PC-9 (cell line): ENCODE data around the gene RAP1GAP2. TPM values are rescaled to one million over a fixed set of nuclear protein-coding genes. Genes with fewer than 3 reads are reported as not detected.
"Not testable (repeated sequence)": the region's sequence is repeated elsewhere in the genome, so short reads cannot be mapped to it uniquely, and the experiment has no call there.

Experiments used
- BruUV-seq: library from RNA; stranded (reverse); fragments of 400-500 nt; replicated peaks from 2 replicates; lab custom pipeline; 2021; lab: Mats Ljungman, UMichigan
- CTCF ChIA-PET: fragments of 300-600 bp; sonication (Branson Sonifier 250); formaldehyde crosslinking; loops from one replicate; lab custom pipeline; 2022; ENCODE audit warnings: antibody characterized with exemption; lab: Charles Lee
- POLR2A ChIA-PET: fragments of 300-600 bp; sonication (Branson Sonifier 250); formaldehyde crosslinking; loops from one replicate; lab custom pipeline; 2022; ENCODE audit warnings: antibody characterized with exemption; ENCODE audit not compliant: unreplicated experiment; lab: Charles Lee
- DNase-seq, 2 experiments: peaks; one replicate each; pipeline versions ENCODE4 v3.0.0 to v3.0.0-alpha.2; 2015 to 2022; ENCODE audit warnings: mixed read lengths in 1 of 2
- H2AFZ ChIP-seq: fragments of 200-600 bp; sonication (generic); 2 replicates; pipeline ENCODE4 v1.8.1; 2017; ENCODE audit warnings: antibody characterized with exemption
- H3F3A ChIP-seq: fragments of 200-600 bp; sonication (generic); 2 replicates; pipeline ENCODE4 v1.8.1; 2017; ENCODE audit warnings: antibody characterized with exemption, mild to moderate bottlenecking, low read depth; ENCODE audit not compliant: insufficient read depth
- H3K27ac ChIP-seq: fragments of 200-600 bp; sonication (generic); 2 replicates; pipeline ENCODE4 v1.6.1; 2016; ENCODE audit warnings: mixed run types
- H3K27me3 ChIP-seq: fragments of 200-600 bp; sonication (generic); 2 replicates; pipeline ENCODE4 v1.6.1; 2016; ENCODE audit warnings: low read depth, mixed run types; ENCODE audit not compliant: insufficient read depth
- H3K36me3 ChIP-seq: fragments of 200-600 bp; sonication (generic); 2 replicates; pipeline ENCODE4 v1.6.1; 2016; ENCODE audit warnings: low read depth, mixed run types
- H3K4me1 ChIP-seq: fragments of 200-600 bp; sonication (generic); replicated peaks from 2 replicates; pipeline ENCODE4 v1.6.1; 2016; ENCODE audit warnings: mixed run types; ENCODE audit not compliant: insufficient read depth
- H3K4me2 ChIP-seq: fragments of 200-600 bp; sonication (generic); 2 replicates; pipeline ENCODE4 v1.6.1; 2017; ENCODE audit warnings: mixed run types
- H3K4me3 ChIP-seq: fragments of 200-600 bp; sonication (generic); 2 replicates; pipeline ENCODE4 v1.6.1; 2016; ENCODE audit warnings: mixed run types
- H3K79me2 ChIP-seq: fragments of 200-600 bp; sonication (generic); 2 replicates; pipeline ENCODE4 v1.6.1; 2017; ENCODE audit warnings: low read depth, mixed run types
- H3K9me2 ChIP-seq: fragments of 200-600 bp; sonication (generic); 2 replicates; pipeline ENCODE4 v1.8.1; 2017; ENCODE audit warnings: mild to moderate bottlenecking; ENCODE audit not compliant: insufficient read depth
- H3K9me3 ChIP-seq: fragments of 200-600 bp; sonication (generic); 2 replicates; pipeline ENCODE4 v1.8.1; 2016; ENCODE audit warnings: low read depth; ENCODE audit not compliant: insufficient read depth
- H4K20me1 ChIP-seq: fragments of 200-600 bp; sonication (generic); 2 replicates; pipeline ENCODE4 v1.8.1; 2017; ENCODE audit not compliant: insufficient read depth
- CTCF ChIP-seq: fragments of 200-600 bp; sonication (generic); conservative IDR thresholded peaks from 2 replicates; pipeline ENCODE4 v1.6.1; 2017; ENCODE audit warnings: mixed run types, antibody characterized with exemption, mild to moderate bottlenecking, moderate library complexity
- EZH2 ChIP-seq: fragments of 200-600 bp; sonication (generic); IDR thresholded peaks from 2 replicates; pipeline ENCODE4 v1.8.0; 2017; ENCODE audit warnings: antibody characterized with exemption, low read depth
- intact Hi-C: fragments of 100-400 bp; cut with micrococcal nuclease; formaldehyde crosslinking; loops from one replicate; pipeline ENCODE4 v1.10.0; 2022; ENCODE audit not compliant: unreplicated experiment
- total RNA-seq: library from RNA; stranded (reverse); gene quantifications from 2 replicates; pipeline ENCODE4 v1.2.3, GENCODE V29; 2021

The RAP1GAP2 gene
- total RNA-seq, 1 experiment from 2014 or later: 10.1 TPM

- Histone ChIP-seq H3K27me3 (peaks cover 44% of the 10 kb centered on the region), H4K20me1 (no peaks in the 10 kb centered on the region), H3K9me2 (no peaks in the 10 kb centered on the region), H2AFZ (no peak overlapping the region), H3K79me2 (no peaks in the 10 kb centered on the region), H3K36me3 (no peaks in the 10 kb centered on the region), H3K4me3 (no peak overlapping the region), H3K4me1 (no peaks in the 10 kb centered on the region), H3K27ac (no peak overlapping the region), H3F3A (no peaks in the 10 kb centered on the region), H3K9me3 (no peaks in the 10 kb centered on the region), H3K4me2 (no peak overlapping the region)
- DNase-seq: no peak
- intact Hi-C loops: no loop called here
- no TSS peak for BruUV-seq
- POLR2A ChIA-PET: no interaction called here
- CTCF ChIA-PET: no interaction called here
- TF ChIP-seq EZH2 (no peak), CTCF (no peak)
Observed at GRCh38 chr17:2782055-2782454, 14.2 kb upstream of the RAP1GAP2 start.

GRCh38 chr17:2783310-2784030 lies 12.8 kb upstream of the RAP1GAP2 start:
- DNase-seq: no peak
- Histone ChIP-seq H3K27me3 (peaks cover 34% of the 10 kb centered on the region), H3K4me1 (no peaks in the 10 kb centered on the region), H2AFZ (no peak overlapping the region), H3K4me2 (no peak overlapping the region), H3K27ac (no peak overlapping the region), H3K4me3 (no peak overlapping the region), H4K20me1 (no peaks in the 10 kb centered on the region), H3F3A (no peaks in the 10 kb centered on the region), H3K36me3 (no peaks in the 10 kb centered on the region), H3K79me2 (no peaks in the 10 kb centered on the region), H3K9me2 (no peaks in the 10 kb centered on the region), H3K9me3 (no peaks in the 10 kb centered on the region)
- ChIA-PET POLR2A (no interaction called here), CTCF (no interaction called here)
- TF ChIP-seq CTCF (no peak), EZH2 (no peak)
- BruUV-seq: no TSS peak
- intact Hi-C loops: no loop called here

GRCh38 chr17:2784864-2785263 lies 11.4 kb upstream of the RAP1GAP2 start:
- H2AFZ ChIP-seq: no peak overlapping the region
- TF ChIP-seq CTCF (no peak), EZH2 (no peak)
- POLR2A ChIA-PET: interaction anchor here (0.7 to 1.0 kb wide), 2 partner anchors 28 to 48 kb away, joined by 4 to 9 read pairs; no protein-coding TSS in a partner anchor

GRCh38 chr17:2785376-2785775 lies 10.9 kb upstream of the RAP1GAP2 start:
- H3K79me2 ChIP-seq, H3K36me3 ChIP-seq, H2AFZ ChIP-seq, DNase-seq, BruUV-seq, H3K4me3 ChIP-seq, H3K9me2 ChIP-seq, H3K27ac ChIP-seq, H3K4me1 ChIP-seq, H3K9me3 ChIP-seq, H3F3A ChIP-seq, H4K20me1 ChIP-seq, H3K4me2 ChIP-seq: not testable (repeated sequence)
- POLR2A ChIA-PET: interaction anchor here (0.6 to 1.0 kb wide), 2 partner anchors 47 to 378 kb away, joined by 5 to 9 read pairs; no protein-coding TSS in a partner anchor
- CTCF ChIA-PET: interaction anchor here (0.7 to 1.0 kb wide), 2 partner anchors 225 to 228 kb away, joined by 3 to 15 read pairs; no protein-coding TSS in a partner anchor
- H3K27me3 ChIP-seq: peaks cover 21% of the 10 kb centered on the region
- intact Hi-C loops: loop anchor here (5.0 kb wide), 2 partner anchors 42 to 142 kb away; no protein-coding TSS in a partner anchor

More at GRCh38 chr17:2784864-2785263, 11.4 kb upstream of the RAP1GAP2 start:
- Histone ChIP-seq H3K9me2 (no peaks in the 10 kb centered on the region), H3K9me3 (no peaks in the 10 kb centered on the region), H3K27me3 (peaks cover 20% of the 10 kb centered on the region), H4K20me1 (no peaks in the 10 kb centered on the region), H3K4me3 (no peak overlapping the region), H3F3A (no peaks in the 10 kb centered on the region), H3K36me3 (no peaks in the 10 kb centered on the region), H3K79me2 (no peaks in the 10 kb centered on the region), H3K27ac (no peak overlapping the region), H3K4me1 (no peaks in the 10 kb centered on the region), H3K4me2 (no peak overlapping the region)
- no peak for DNase-seq
- BruUV-seq: no TSS peak
- CTCF ChIA-PET: no interaction called here
- intact Hi-C loops: loop anchor here (5.0 kb wide), 2 partner anchors 42 to 142 kb away; no protein-coding TSS in a partner anchor
